Fibroblast of villous mesenchyme (primary cell): Measurements from ENCODE around the gene TOX2. TPM values are rescaled to one million over a fixed set of nuclear protein-coding genes. Genes with fewer than 3 reads are reported as not detected.

Experiments
- DNase-seq: peaks from one replicate; pipeline ENCODE4 v3.0.0-alpha.2; 2010; ENCODE audit warnings: low read depth
- H3K4me3 ChIP-seq: 2 replicates; pipeline ENCODE4 v1.5.1; 2011; ENCODE audit warnings: low read depth, mild to moderate bottlenecking, low read length
- total RNA-seq: library from RNA; depleted of rRNA; stranded (reverse); fragments of >200 nt; gene quantifications from 2 replicates; pipeline ENCODE4 v1.2.3, GENCODE V29; 2012
- TF ChIP-seq, protein P1 (sequence below): IDR thresholded peaks from 2 replicates; pipeline ENCODE4 v1.5.1; 2012; ENCODE audit warnings: low read depth, mild to moderate bottlenecking, low read length; ENCODE audit not compliant: insufficient read depth

Gene TOX2
- total RNA-seq, 1 donor = 0.43 TPM

DNA sequence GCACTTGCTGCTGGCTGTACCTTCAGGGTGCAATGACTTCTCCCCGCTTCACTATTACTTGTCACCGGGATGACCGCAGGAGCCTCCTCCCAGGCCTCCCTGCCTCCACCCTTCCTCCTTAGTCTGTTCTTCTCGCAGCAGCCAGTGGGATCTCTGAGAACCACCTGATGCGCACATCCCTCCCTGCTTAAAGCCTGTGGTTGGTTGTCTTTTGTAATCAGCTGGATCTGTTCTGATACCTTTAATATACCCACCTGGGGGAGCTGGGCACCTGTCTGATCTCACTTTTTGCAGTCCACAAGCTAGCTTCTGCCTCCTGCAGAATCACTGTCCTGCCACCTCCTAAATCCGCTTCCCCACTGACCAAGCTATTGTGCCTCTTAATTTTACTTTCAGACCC is 34.6 kb downstream of the TOX2 start:
- TF ChIP-seq, protein P1, sequence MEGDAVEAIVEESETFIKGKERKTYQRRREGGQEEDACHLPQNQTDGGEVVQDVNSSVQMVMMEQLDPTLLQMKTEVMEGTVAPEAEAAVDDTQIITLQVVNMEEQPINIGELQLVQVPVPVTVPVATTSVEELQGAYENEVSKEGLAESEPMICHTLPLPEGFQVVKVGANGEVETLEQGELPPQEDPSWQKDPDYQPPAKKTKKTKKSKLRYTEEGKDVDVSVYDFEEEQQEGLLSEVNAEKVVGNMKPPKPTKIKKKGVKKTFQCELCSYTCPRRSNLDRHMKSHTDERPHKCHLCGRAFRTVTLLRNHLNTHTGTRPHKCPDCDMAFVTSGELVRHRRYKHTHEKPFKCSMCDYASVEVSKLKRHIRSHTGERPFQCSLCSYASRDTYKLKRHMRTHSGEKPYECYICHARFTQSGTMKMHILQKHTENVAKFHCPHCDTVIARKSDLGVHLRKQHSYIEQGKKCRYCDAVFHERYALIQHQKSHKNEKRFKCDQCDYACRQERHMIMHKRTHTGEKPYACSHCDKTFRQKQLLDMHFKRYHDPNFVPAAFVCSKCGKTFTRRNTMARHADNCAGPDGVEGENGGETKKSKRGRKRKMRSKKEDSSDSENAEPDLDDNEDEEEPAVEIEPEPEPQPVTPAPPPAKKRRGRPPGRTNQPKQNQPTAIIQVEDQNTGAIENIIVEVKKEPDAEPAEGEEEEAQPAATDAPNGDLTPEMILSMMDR = no peak
- DNase-seq = no peak
- no peak overlapping the region for H3K4me3 ChIP-seq

DNA sequence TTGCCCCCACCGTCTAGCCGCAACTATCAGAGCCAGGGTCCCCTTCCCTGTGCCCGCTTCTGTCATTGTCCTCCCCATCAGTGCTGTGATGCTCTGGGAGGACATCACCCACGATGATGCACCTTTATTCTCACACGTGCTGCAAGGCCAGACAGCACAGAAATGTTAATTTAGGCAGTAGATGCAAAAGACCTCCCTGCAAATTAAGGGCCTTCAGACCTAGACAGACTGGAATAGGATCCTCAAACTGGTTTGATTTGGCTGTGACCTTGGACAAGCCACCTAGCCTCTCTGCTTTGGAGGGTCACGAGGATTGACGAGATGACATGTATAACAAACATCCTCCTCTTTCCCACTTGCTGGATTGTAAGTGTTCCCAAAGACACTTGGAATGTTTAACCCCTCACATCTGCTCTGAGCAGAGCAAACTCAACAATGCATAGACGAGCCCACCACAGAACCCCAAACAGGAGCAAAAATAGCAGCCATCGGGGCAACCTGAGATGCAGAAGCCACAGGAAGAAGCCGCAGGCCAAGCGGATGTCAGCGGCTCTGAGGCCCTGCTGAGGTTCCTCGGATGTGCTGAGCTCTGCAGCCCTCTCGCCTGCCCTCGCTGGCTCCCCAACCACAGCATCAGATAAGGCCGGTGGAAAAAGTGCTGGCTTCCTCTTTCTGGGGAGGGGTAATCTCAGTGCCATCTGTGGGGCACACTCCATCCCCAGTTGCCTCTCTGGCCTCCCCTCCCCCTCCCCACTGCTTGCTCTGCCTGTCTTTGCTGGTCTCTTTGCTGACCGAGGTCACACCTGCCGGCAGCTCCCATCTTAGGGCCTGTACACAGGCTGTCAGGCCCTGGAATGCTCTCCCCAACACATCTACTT is 35.3 kb downstream of the TOX2 start:
- peak; percentile 86 for DNase-seq

DNA sequence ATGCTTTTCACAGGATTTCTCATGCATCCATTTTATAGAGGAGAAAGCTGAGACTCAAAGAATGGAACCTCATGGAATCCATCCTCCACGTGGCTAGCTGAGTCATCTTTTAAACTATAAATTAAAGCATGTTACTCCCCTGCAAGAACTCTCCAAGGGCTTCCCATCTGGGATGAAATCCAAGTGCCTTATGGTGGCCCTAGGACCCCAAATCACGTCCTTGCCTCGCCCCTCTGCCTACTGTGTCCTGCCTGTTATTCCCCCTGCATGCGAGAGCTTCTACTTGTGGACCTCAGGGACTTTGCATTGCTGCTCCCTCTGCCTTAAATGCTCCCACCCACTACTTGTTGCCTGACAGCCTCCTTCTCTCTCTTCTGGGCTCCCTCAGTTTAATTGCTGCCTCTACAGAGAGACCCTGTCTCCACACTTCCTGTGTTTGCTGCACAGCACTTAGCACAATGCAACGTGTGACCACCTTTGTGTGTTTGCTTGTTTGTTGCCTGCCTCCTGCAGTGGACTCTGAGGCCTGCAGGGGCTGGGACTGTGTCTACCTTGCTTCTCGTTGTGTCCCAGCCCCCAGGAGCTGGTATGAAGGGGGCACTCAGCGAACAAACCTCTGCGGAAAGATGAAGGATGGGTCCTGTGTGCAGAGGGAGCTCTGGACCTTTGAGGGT is 39.4 kb downstream of the TOX2 start:
- DNase-seq = peak; percentile 60
- TF ChIP-seq, protein P1 = no peak

More for the DNA sequence above, 35.3 kb downstream of the TOX2 start:
- TF ChIP-seq, protein P1 = no peak
- H3K4me3 ChIP-seq = no peak overlapping the region

DNA sequence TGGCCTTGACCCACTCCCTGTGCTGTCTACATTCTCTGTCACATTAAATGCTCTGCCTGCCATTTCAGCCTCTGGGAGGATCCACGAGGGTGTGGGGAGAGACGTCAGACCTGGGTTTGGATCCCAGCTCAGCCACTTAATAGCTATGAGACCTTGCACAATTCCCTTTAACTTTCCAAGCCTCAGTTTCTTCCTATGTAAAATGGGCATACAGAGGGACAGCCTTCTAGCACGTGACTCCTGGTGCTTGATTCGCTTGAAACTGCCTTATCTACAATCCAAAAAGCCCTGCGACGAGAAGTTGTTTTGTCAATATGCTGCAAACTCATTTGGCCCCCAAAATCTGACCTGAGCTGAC is 40.0 kb downstream of the TOX2 start:
- TF ChIP-seq, protein P1 = no peak
- no peak overlapping the region for H3K4me3 ChIP-seq
- DNase-seq = no peak

More for the DNA sequence above, 39.4 kb downstream of the TOX2 start:
- H3K4me3 ChIP-seq = no peak overlapping the region

DNA sequence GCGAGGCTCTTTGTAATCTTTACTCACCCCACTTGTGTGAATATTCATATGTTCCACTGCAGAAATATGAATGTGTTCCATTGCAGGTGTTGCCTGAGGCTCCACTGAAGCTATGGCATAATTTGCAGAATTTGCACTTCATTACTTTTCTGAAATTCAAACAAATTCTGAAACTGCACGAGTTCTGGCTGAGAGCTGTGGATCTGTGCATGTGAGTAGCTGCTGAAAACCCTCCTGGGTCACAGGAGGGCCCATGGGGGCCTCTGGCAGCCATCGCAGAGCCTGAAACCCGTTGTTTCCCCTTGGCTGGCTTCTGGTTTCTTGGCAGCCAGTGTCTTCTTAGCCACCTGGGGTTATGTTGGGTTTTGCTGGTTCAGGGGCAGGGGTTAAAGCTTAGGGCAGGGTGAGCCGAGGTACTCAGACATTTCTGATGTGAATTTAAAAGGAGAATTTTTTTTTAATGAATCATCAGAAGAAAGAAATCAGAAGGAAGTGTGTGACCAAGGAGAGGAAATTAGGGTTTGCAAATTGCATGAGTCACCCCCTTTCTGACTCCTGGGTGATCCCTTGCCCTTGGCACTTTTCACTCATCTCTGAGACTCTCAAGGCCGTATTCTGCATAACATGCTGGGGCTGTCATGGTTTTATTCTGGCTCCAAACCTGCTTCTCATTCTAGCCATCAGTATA is 40.6 kb downstream of the TOX2 start:
- TF ChIP-seq, protein P1 = no peak
- peak; percentile 80 for DNase-seq
- no peak overlapping the region for H3K4me3 ChIP-seq

DNA sequence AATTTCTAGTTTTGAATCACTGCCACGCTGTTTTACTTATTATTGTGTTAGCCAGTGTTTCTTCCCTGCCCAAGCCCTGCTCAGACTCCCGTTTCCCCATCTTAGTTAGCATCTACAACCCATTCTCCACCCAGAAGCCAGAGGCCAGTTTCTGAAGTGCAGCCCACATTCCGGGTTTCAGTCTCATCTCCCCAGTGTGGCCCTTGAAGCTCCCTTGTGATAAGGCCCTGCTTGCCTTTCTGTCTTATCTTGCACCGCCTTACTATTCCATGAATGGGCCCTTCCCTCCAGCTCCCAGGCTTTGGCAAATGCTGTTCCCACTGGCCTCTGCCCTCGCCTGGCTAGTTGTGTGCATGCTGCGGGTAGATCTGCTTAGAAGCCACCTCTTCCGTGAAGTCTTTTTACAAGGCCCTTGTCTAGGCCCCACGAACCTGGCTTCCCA is 41.1 kb downstream of the TOX2 start:
- no peak overlapping the region for H3K4me3 ChIP-seq
- TF ChIP-seq, protein P1 = no peak
- no peak for DNase-seq
